ENCODE measurements around the gene ELP6.
"Not testable (repeated sequence)": the region's sequence is repeated elsewhere in the genome, so short reads cannot be mapped to it uniquely, and the experiment has no call there.

The ELP6 gene

GRCh38 chr3:47459534-47460085, 53.9 kb downstream of the ELP6 start:
- not testable (repeated sequence) for DNase-seq

GRCh38 chr3:47456984-47457383, 56.5 kb downstream of the ELP6 start:
- no peak for DNase-seq

GRCh38 chr3:47455806-47456452, 57.6 kb downstream of the ELP6 start:
- no peak for DNase-seq

GRCh38 chr3:47452453-47453215, 60.9 kb downstream of the ELP6 start:
- DNase-seq = no peak
